HG03108 (cell line): ENCODE results near the gene SAMD14.

Experiments used
- ATAC-seq: cut with Tn5 transposase; IDR thresholded peaks from one replicate; pipeline ENCODE4 v1.9.1; 2021; ENCODE audit warnings: moderate library complexity; ENCODE audit not compliant: unreplicated experiment

The SAMD14 gene

GRCh38 chr17:50133769-50134099 lies 3.8 kb upstream of the SAMD14 start:
- no peak for ATAC-seq

- ATAC-seq = no peak
These were observed 3.2 kb upstream of the SAMD14 start for GRCh38 chr17:50133028-50133768.

- no peak for ATAC-seq
These were observed 2.3 kb upstream of the SAMD14 start for GRCh38 chr17:50132104-50132794.

GRCh38 chr17:50130559-50131305 lies 772 bp upstream of the SAMD14 start:
- ATAC-seq = no peak

- ATAC-seq = no peak
These were observed 620 bp downstream of the SAMD14 start for GRCh38 chr17:50129353-50129727.

GRCh38 chr17:50128441-50129352 lies 1.3 kb downstream of the SAMD14 start:
- ATAC-seq = no peak

GRCh38 chr17:50127697-50128361 lies 2.1 kb downstream of the SAMD14 start:
- ATAC-seq = no peak

GRCh38 chr17:50125420-50125997 lies 4.5 kb downstream of the SAMD14 start:
- no peak for ATAC-seq

GRCh38 chr17:50123649-50124349 lies 6.2 kb downstream of the SAMD14 start:
- ATAC-seq = no peak

- no peak for ATAC-seq
These were observed 7.0 kb downstream of the SAMD14 start for GRCh38 chr17:50122945-50123344.

GRCh38 chr17:50120475-50121253 lies 9.3 kb downstream of the SAMD14 start:
- ATAC-seq = no peak

GRCh38 chr17:50118828-50119218 lies 11.1 kb downstream of the SAMD14 start:
- no peak for ATAC-seq

GRCh38 chr17:50118076-50118827 lies 11.7 kb downstream of the SAMD14 start:
- ATAC-seq = no peak

GRCh38 chr17:50117202-50118051 lies 12.5 kb downstream of the SAMD14 start:
- ATAC-seq = no peak

GRCh38 chr17:50115756-50116155 lies 14.2 kb downstream of the SAMD14 start:
- no peak for ATAC-seq

GRCh38 chr17:50114849-50115357 lies 15.1 kb downstream of the SAMD14 start:
- ATAC-seq = no peak

- ATAC-seq = no peak
These were observed 15.6 kb downstream of the SAMD14 start for GRCh38 chr17:50114401-50114800.
